ENCODE measurements around the gene XAGE5.

DNA sequence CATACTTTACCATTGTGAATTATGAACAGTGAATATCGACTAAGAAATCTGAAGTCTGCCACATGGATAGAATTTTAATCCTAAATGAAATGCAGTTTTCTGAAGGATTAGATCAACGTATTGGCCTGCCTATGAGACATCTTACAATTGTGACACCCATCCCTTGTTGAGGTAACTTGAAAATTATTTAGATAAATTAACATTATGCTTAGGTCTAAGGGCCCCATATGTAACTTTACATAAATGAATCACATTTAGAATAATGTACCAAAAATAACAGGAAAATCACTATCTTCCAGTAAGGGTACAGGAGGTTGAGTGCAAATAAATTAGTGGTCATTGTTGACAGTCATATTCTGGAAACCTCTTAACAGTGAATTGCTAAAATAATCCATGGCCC lies 13.5 kb downstream of the XAGE5 start:
- TF ChIP-seq, protein P1, sequence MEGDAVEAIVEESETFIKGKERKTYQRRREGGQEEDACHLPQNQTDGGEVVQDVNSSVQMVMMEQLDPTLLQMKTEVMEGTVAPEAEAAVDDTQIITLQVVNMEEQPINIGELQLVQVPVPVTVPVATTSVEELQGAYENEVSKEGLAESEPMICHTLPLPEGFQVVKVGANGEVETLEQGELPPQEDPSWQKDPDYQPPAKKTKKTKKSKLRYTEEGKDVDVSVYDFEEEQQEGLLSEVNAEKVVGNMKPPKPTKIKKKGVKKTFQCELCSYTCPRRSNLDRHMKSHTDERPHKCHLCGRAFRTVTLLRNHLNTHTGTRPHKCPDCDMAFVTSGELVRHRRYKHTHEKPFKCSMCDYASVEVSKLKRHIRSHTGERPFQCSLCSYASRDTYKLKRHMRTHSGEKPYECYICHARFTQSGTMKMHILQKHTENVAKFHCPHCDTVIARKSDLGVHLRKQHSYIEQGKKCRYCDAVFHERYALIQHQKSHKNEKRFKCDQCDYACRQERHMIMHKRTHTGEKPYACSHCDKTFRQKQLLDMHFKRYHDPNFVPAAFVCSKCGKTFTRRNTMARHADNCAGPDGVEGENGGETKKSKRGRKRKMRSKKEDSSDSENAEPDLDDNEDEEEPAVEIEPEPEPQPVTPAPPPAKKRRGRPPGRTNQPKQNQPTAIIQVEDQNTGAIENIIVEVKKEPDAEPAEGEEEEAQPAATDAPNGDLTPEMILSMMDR (IDR thresholded peaks at IDR 0.05; ENCODE audit: insufficient read depth, low read length, poor library complexity, severe bottlenecking), result no peak
- no peak for TF ChIP-seq EZH2phosphoT487 (conservative IDR thresholded peaks at IDR 0.05; ENCODE audit: low read length)

Measured in SU-DHL-6 (cell line).